GM15510 (cell line): ENCODE measurements around the gene SOS2.

ENCODE experiments used
- POLR2A ChIP-seq: IDR thresholded peaks from 3 replicates; pipeline ENCODE4 v1.6.1; 2011; ENCODE audit warnings: borderline replicate concordance; ENCODE audit not compliant: insufficient read length; ENCODE audit errors: extremely low read depth

SOS2 gene

GRCh38 chr14:50191499-50191898, 39.9 kb downstream of the SOS2 start:
- TF ChIP-seq POLR2A, result no peak

- no peak for TF ChIP-seq POLR2A
Measured at GRCh38 chr14:50186107-50186506, 45.3 kb downstream of the SOS2 start.

GRCh38 chr14:50173891-50174290, 57.5 kb downstream of the SOS2 start:
- TF ChIP-seq POLR2A, result no peak

GRCh38 chr14:50171895-50172294, 59.5 kb downstream of the SOS2 start:
- no peak for TF ChIP-seq POLR2A

GRCh38 chr14:50156111-50156510, 75.3 kb downstream of the SOS2 start:
- no peak for TF ChIP-seq POLR2A

- no peak for TF ChIP-seq POLR2A
Measured at GRCh38 chr14:50148799-50149198, 82.6 kb downstream of the SOS2 start.

GRCh38 chr14:50139192-50139591, 92.2 kb downstream of the SOS2 start:
- TF ChIP-seq POLR2A, result no peak

GRCh38 chr14:50127802-50128201, 103.6 kb downstream of the SOS2 start:
- no peak for TF ChIP-seq POLR2A

GRCh38 chr14:50123062-50123461, 108.3 kb downstream of the SOS2 start:
- TF ChIP-seq POLR2A, result no peak

- TF ChIP-seq POLR2A, result no peak
Measured at GRCh38 chr14:50122291-50122690, 109.1 kb downstream of the SOS2 start.

- no peak for TF ChIP-seq POLR2A
Measured at GRCh38 chr14:50121486-50121885, 109.9 kb downstream of the SOS2 start.

GRCh38 chr14:50117456-50117855, 113.9 kb downstream of the SOS2 start:
- TF ChIP-seq POLR2A, result no peak

GRCh38 chr14:50116966-50117365, 114.4 kb downstream of the SOS2 start:
- TF ChIP-seq POLR2A, result no peak

GRCh38 chr14:50116181-50116956, 115.0 kb downstream of the SOS2 start, which contains the start of gene VCPKMT:
Gene VCPKMT, minus strand, starts transcription at chr14:50116572. Its CDS starts 20 bp downstream, at chr14:50116552.
- TF ChIP-seq POLR2A, result peak; percentile 89

GRCh38 chr14:50113381-50114035, 117.9 kb downstream of the SOS2 start:
- TF ChIP-seq POLR2A, result no peak
